H9 (cell line): ENCODE data around the gene NAPB. TPM values are rescaled to one million over a fixed set of nuclear protein-coding genes. Genes with fewer than 3 reads are reported as not detected.

Experiments used
- DNase-seq: peaks from one replicate; pipeline ENCODE4 v3.0.0-alpha.2; 2017
- H2AFZ ChIP-seq: one replicate; pipeline ENCODE4 v1.6.1; 2013; ENCODE audit warnings: mild to moderate bottlenecking, low read length, control low read depth, moderate library complexity
- H2AK5ac ChIP-seq: 2 replicates; pipeline ENCODE4 v1.6.1; 2013; ENCODE audit warnings: low read length, control low read depth, mixed read lengths; ENCODE audit not compliant: insufficient read length
- H2BK120ac ChIP-seq: one replicate; pipeline ENCODE4 v1.6.1; 2013; ENCODE audit warnings: low read depth, mild to moderate bottlenecking, low read length, control low read depth, inconsistent platforms; ENCODE audit not compliant: poor library complexity, severe bottlenecking
- H2BK12ac ChIP-seq: 2 replicates; pipeline ENCODE4 v1.6.1; 2013; ENCODE audit warnings: low read length, control low read depth, mixed read lengths, low read depth; ENCODE audit not compliant: insufficient read length
- H2BK15ac ChIP-seq: 2 replicates; pipeline ENCODE4 v1.6.1; 2013; ENCODE audit warnings: low read depth, low read length, control low read depth
- H2BK20ac ChIP-seq: one replicate; pipeline ENCODE4 v1.6.1; 2013; ENCODE audit warnings: low read depth, mild to moderate bottlenecking, low read length, control low read depth, inconsistent platforms; ENCODE audit not compliant: poor library complexity, severe bottlenecking
- H2BK5ac ChIP-seq: 2 replicates; pipeline ENCODE4 v1.6.1; 2013; ENCODE audit warnings: low read length, control low read depth, mixed read lengths; ENCODE audit not compliant: insufficient read length
- H3K14ac ChIP-seq: 2 replicates; pipeline ENCODE4 v1.6.1; 2013; ENCODE audit warnings: low read length, control low read depth; ENCODE audit not compliant: insufficient read depth
- H3K18ac ChIP-seq: 2 replicates; pipeline ENCODE4 v1.6.1; 2013; ENCODE audit warnings: low read depth, mild to moderate bottlenecking, mixed read lengths, low read length, control low read depth; ENCODE audit not compliant: insufficient read length
- H3K23ac ChIP-seq: 2 replicates; pipeline ENCODE4 v1.6.1; 2013; ENCODE audit warnings: low read length, control low read depth, mixed read lengths, low read depth; ENCODE audit not compliant: insufficient read length
- H3K23me2 ChIP-seq: 2 replicates; pipeline ENCODE4 v1.6.1; 2013; ENCODE audit warnings: low read depth, mild to moderate bottlenecking, mixed read lengths, low read length, control low read depth; ENCODE audit not compliant: insufficient read length, poor library complexity, severe bottlenecking
- H3K27ac ChIP-seq: 2 replicates; pipeline ENCODE4 v1.5.1; 2013; ENCODE audit warnings: low read length, control low read depth, mixed read lengths, low read depth; ENCODE audit not compliant: insufficient read length
- H3K27me3 ChIP-seq: 2 replicates; pipeline ENCODE4 v1.6.1; 2013; ENCODE audit warnings: low read length, control low read depth, inconsistent platforms; ENCODE audit not compliant: insufficient read depth
- H3K4ac ChIP-seq: 2 replicates; pipeline ENCODE4 v1.6.1; 2013; ENCODE audit warnings: low read depth, mild to moderate bottlenecking, control low read depth, inconsistent platforms, low read length, moderate library complexity
- H3K4me1 ChIP-seq: 2 replicates; pipeline ENCODE4 v1.6.1; 2013; ENCODE audit warnings: low read length, control low read depth, inconsistent platforms; ENCODE audit not compliant: insufficient read depth
- H3K4me2 ChIP-seq: 2 replicates; pipeline ENCODE4 v1.6.1; 2013; ENCODE audit warnings: low read length, control low read depth, mixed read lengths; ENCODE audit not compliant: insufficient read length, insufficient read depth
- H3K56ac ChIP-seq: 2 replicates; pipeline ENCODE4 v1.6.1; 2013; ENCODE audit warnings: low read depth, mild to moderate bottlenecking, mixed read lengths, low read length, control low read depth; ENCODE audit not compliant: insufficient read length
- H3K79me1 ChIP-seq: 2 replicates; pipeline ENCODE4 v1.6.1; 2013; ENCODE audit warnings: low read depth, mild to moderate bottlenecking, moderate library complexity, low read length, control low read depth, inconsistent platforms; ENCODE audit not compliant: insufficient read depth, poor library complexity, severe bottlenecking
- H3K79me2 ChIP-seq: 2 replicates; pipeline ENCODE4 v1.6.1; 2013; ENCODE audit warnings: low read length, control low read depth, inconsistent platforms; ENCODE audit not compliant: insufficient read depth
- H3K9ac ChIP-seq: 2 replicates; pipeline ENCODE4 v1.6.1; 2013; ENCODE audit warnings: low read length, control low read depth, mixed read lengths; ENCODE audit not compliant: insufficient read length; ENCODE audit errors: extremely low read depth
- H3K9me3 ChIP-seq: one replicate; pipeline ENCODE4 v1.6.1; 2013; ENCODE audit warnings: low read depth, low read length, inconsistent platforms; ENCODE audit not compliant: control insufficient read depth
- H3T11ph ChIP-seq: one replicate; pipeline ENCODE4 v1.6.1; 2013; ENCODE audit warnings: mild to moderate bottlenecking, low read length, control low read depth, inconsistent platforms
- H4K20me1 ChIP-seq: one replicate; pipeline ENCODE4 v1.6.1; 2013; ENCODE audit not compliant: control insufficient read depth, insufficient read length, insufficient read depth
- H4K5ac ChIP-seq: 2 replicates; pipeline ENCODE4 v1.6.1; 2013; ENCODE audit warnings: low read depth, mild to moderate bottlenecking, mixed read lengths, low read length, control low read depth; ENCODE audit not compliant: insufficient read length
- H4K8ac ChIP-seq: replicated peaks from 2 replicates; pipeline ENCODE4 v1.6.1; 2013; ENCODE audit warnings: low read length, control low read depth, mixed read lengths, low read depth; ENCODE audit not compliant: insufficient read length
- H4K91ac ChIP-seq: 2 replicates; pipeline ENCODE4 v1.6.1; 2013; ENCODE audit warnings: low read depth, mild to moderate bottlenecking, moderate library complexity, mixed read lengths, low read length, control low read depth; ENCODE audit not compliant: insufficient read length
- H3K27ac Mint-ChIP-seq, 3 experiments: 2 replicates in 2 of 3; 3 replicates in 1 of 3; pipeline ENCODE4 v1.8.0; 2020 to 2021; ENCODE audit warnings: mixed read lengths in 3 of 3, mild to moderate bottlenecking in 1 of 3, moderate library complexity in 1 of 3
- H3K27me3 Mint-ChIP-seq: 2 replicates; pipeline ENCODE4 v1.8.0; 2021; ENCODE audit warnings: low read depth, mild to moderate bottlenecking, moderate library complexity, mixed read lengths
- H3K36me3 Mint-ChIP-seq, 3 experiments: 2 replicates in 2 of 3; 3 replicates in 1 of 3; pipeline ENCODE4 v1.8.0; 2020 to 2021; ENCODE audit warnings: low read depth in 3 of 3, mixed read lengths in 3 of 3; ENCODE audit not compliant: insufficient read depth in 1 of 3
- H3K4me1 Mint-ChIP-seq, 2 experiments: 2 replicates each; pipeline ENCODE4 v1.8.0; 2020; ENCODE audit warnings: mixed read lengths in 2 of 2
- H3K4me3 Mint-ChIP-seq, 2 experiments: 2 replicates in 1 of 2; 3 replicates in 1 of 2; pipeline ENCODE4 v1.8.0; 2020 to 2021; ENCODE audit warnings: mild to moderate bottlenecking in 2 of 2, mixed read lengths in 2 of 2, moderate library complexity in 1 of 2
- H3K9me3 Mint-ChIP-seq, 2 experiments: 2 replicates in 1 of 2; 3 replicates in 1 of 2; pipeline ENCODE4 v1.8.0; 2020; ENCODE audit warnings: mild to moderate bottlenecking in 2 of 2, mixed read lengths in 2 of 2, moderate library complexity in 1 of 2
- CTCF ChIP-seq: fragments of 200-600 bp; sonication (generic); conservative IDR thresholded peaks from 3 replicates; pipeline ENCODE4 v1.8.0; 2021; ENCODE audit warnings: antibody characterized with exemption, mild to moderate bottlenecking
- WGBS: extraction: QIAGEN DNeasy Blood & Tissue Kit; methylation state at CpG from one replicate; pipeline ENCODE4 v1.1.7; 2013; ENCODE audit warnings: missing lambda C conversion rate, low lambda C conversion rate, mixed read lengths; ENCODE audit not compliant: insufficient read length; ENCODE audit errors: extremely low coverage; 5-methylcytosine and 5-hydroxymethylcytosine counted together
- total RNA-seq: library from RNA; stranded (reverse); gene quantifications from 2 replicates; pipeline ENCODE4 v1.2.1, GENCODE V29; 2021

Gene NAPB
- total RNA-seq, 1 experiment from 2014 or later = 10.4 TPM

GRCh38 chr20:23357767-23358562, 63.3 kb downstream of the NAPB start:
- H3K9ac ChIP-seq = peak overlapping the region; percentile 23
- no peak overlapping the region for H2AK5ac ChIP-seq
- H3T11ph ChIP-seq = no peak overlapping the region
- WGBS = no CpG with 5 or more reads among the region's 71 CpGs
- no peaks in the 10 kb centered on the region for H3K4me1 ChIP-seq
- no peaks in the 10 kb centered on the region for H4K20me1 ChIP-seq
- peak overlapping the region; percentile 77 for H3K4me2 ChIP-seq
- H4K8ac ChIP-seq = no peak overlapping the region
- Mint-ChIP-seq H3K27me3 (no peaks in the 10 kb centered on the region), H3K4me3 (peak overlapping the region; percentile 83 to 87), H3K9me3 (no peaks in the 10 kb centered on the region; a peak in 2 of 5 replicates), H3K4me1 (peaks cover 20 to 21% of the 10 kb centered on the region in 2 experiments), H3K36me3 (peaks cover 5 to 16% (median 9%) of the 10 kb centered on the region in 3 experiments; a peak in 6 of 7 replicates), H3K27ac (peak overlapping the region; percentile 62 to 98 (median 98); a peak in 6 of 7 replicates)
- H3K27ac ChIP-seq = peak overlapping the region; percentile 2
- H3K23ac ChIP-seq = no peak overlapping the region
- H2BK15ac ChIP-seq = no peak overlapping the region
- H2BK12ac ChIP-seq = no peak overlapping the region
- H3K56ac ChIP-seq = no peak overlapping the region
- H3K9me3 ChIP-seq = no peaks in the 10 kb centered on the region
- peak overlapping the region; percentile 64 for H3K18ac ChIP-seq
- no peak overlapping the region for H3K4ac ChIP-seq
- no peak overlapping the region for H2BK20ac ChIP-seq
- no peak overlapping the region for H2BK120ac ChIP-seq
- H4K5ac ChIP-seq = no peak overlapping the region
- no peaks in the 10 kb centered on the region for H3K27me3 ChIP-seq
- TF ChIP-seq CTCF = no peak
- peak; percentile 100 for DNase-seq
- no peak overlapping the region for H2AFZ ChIP-seq
- peaks cover 12% of the 10 kb centered on the region for H3K23me2 ChIP-seq
- H3K79me2 ChIP-seq = peaks cover 1% of the 10 kb centered on the region; the same call in 1 of the 2 replicates
- H3K14ac ChIP-seq = peak overlapping the region; percentile 33; the same call in 1 of the 2 replicates
- no peak overlapping the region for H2BK5ac ChIP-seq
- no peak overlapping the region for H4K91ac ChIP-seq
- no peaks in the 10 kb centered on the region for H3K79me1 ChIP-seq
